ENCODE measurements around the gene CASP7. TPM values are rescaled to one million over a fixed set of nuclear protein-coding genes. Genes with fewer than 3 reads are reported as not detected.

Gene CASP7
- total RNA-seq, 1 donor from 2014 or later: 32.5 TPM

DNA sequence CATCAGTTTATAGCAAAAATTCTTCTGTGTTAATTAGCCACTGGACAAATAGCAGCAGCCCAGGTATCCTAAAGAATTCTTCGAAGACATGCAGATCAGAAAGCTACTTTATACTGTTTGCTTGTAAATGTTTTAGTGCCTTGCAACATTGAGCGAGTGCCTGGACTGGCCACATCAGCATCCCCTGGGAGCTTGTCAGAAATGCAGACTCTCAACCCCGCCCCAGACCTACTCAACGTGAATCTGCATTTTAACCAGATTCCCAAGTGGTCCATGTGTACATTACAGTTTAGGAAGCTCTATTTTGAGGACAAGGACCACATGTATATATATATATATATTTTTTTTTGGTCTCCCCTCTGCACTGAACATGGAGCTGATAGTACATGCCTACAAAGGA is 53.3 kb downstream of the CASP7 start:
- no peaks in the 10 kb centered on the region for H3K4me1 ChIP-seq
- ATAC-seq: no peak
- no peak overlapping the region for H3K4me3 ChIP-seq
- intact Hi-C loops (cut with DNase I): no loop called here
- no peaks in the 10 kb centered on the region for H3K27me3 ChIP-seq
- no peaks in the 10 kb centered on the region for H3K9me3 ChIP-seq
- H3K27ac ChIP-seq: no peak overlapping the region
- H3K36me3 ChIP-seq: peaks cover 30% of the 10 kb centered on the region
- TF ChIP-seq, protein P1, sequence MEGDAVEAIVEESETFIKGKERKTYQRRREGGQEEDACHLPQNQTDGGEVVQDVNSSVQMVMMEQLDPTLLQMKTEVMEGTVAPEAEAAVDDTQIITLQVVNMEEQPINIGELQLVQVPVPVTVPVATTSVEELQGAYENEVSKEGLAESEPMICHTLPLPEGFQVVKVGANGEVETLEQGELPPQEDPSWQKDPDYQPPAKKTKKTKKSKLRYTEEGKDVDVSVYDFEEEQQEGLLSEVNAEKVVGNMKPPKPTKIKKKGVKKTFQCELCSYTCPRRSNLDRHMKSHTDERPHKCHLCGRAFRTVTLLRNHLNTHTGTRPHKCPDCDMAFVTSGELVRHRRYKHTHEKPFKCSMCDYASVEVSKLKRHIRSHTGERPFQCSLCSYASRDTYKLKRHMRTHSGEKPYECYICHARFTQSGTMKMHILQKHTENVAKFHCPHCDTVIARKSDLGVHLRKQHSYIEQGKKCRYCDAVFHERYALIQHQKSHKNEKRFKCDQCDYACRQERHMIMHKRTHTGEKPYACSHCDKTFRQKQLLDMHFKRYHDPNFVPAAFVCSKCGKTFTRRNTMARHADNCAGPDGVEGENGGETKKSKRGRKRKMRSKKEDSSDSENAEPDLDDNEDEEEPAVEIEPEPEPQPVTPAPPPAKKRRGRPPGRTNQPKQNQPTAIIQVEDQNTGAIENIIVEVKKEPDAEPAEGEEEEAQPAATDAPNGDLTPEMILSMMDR (IDR thresholded peaks at IDR 0.05): no peak
- DNase-seq: no peak

DNA sequence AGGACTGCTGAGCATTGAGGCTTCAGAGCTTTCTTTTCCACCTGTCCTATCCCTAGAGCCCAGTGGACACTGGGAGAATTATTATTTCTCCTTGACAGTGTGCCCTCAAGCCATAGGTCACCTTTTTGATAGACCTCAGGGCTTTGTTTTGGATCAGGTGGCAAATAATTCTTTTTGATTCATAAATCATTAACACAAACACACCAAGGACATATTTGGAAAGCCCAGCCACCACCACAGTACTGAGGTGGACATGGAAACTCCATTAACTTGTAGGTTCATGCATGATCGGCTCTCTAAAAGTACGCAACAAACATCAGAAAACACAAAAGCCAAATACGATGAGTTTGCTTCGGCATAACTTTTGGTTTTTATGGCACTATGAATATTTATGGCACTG is 53.9 kb downstream of the CASP7 start:
- intact Hi-C loops (cut with DNase I): no loop called here
- Histone ChIP-seq H3K4me1 (no peaks in the 10 kb centered on the region), H3K9me3 (no peaks in the 10 kb centered on the region), H3K36me3 (peaks cover 23% of the 10 kb centered on the region), H3K4me3 (no peak overlapping the region), H3K27me3 (no peaks in the 10 kb centered on the region), H3K27ac (no peak overlapping the region)
- no peak for DNase-seq
- no peak for ATAC-seq
- TF ChIP-seq, protein P1 (IDR thresholded peaks at IDR 0.05): no peak

DNA sequence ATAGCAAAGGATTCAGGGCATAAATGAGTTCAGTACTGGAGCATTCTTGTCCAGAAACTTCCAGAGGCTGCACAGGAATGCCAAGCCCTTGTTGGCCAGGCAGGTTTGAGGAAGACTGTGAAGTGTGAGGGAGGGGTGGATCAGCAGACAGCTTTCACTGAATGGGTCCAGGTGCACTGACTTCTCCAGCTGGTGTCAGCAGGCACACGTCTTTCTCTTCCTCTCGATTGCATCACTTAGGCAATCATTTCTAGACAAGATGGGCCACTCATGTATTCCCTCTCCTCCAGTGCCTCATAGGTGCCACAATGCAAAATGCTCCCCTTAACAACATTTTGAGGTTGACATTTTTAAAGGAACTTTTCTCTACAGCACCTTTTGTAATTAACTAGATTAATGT is 56.2 kb downstream of the CASP7 start:
- peak; percentile 62 for ATAC-seq
- intact Hi-C loops (cut with DNase I): no loop called here
- TF ChIP-seq, protein P1 (IDR thresholded peaks at IDR 0.05): no peak

DNA sequence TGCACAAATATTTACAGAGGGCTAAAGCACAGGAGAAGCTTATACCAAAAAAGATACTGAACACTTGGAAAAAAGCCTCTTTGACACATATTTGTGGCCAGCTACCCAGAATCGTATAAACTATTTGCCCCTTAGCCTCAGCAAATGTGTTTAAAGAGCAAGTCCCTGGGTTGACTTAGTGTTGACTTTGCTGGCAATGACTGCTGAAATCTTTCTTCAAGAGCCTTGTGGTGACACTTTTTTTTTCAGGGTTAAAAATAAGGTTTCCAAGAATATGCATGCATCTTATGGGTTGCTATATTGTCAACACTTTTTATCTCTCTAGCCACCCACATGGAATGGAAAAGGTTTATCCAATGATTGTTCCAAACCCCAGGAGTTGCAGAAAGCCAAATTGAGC is 56.9 kb downstream of the CASP7 start:
- intact Hi-C loops (cut with DNase I): no loop called here
- Histone ChIP-seq H3K27ac (no peak overlapping the region), H3K36me3 (no peaks in the 10 kb centered on the region), H3K9me3 (no peaks in the 10 kb centered on the region), H3K4me1 (no peaks in the 10 kb centered on the region), H3K4me3 (no peak overlapping the region), H3K27me3 (no peaks in the 10 kb centered on the region)
- ATAC-seq: no peak
- DNase-seq: no peak
- TF ChIP-seq, protein P1 (IDR thresholded peaks at IDR 0.05): no peak

More for the DNA sequence above, 56.2 kb downstream of the CASP7 start:
- Histone ChIP-seq H3K9me3 (no peaks in the 10 kb centered on the region), H3K4me1 (no peaks in the 10 kb centered on the region), H3K27me3 (no peaks in the 10 kb centered on the region), H3K4me3 (no peak overlapping the region), H3K27ac (no peak overlapping the region), H3K36me3 (peaks cover under 1% of the 10 kb centered on the region)
- DNase-seq: no peak

DNA sequence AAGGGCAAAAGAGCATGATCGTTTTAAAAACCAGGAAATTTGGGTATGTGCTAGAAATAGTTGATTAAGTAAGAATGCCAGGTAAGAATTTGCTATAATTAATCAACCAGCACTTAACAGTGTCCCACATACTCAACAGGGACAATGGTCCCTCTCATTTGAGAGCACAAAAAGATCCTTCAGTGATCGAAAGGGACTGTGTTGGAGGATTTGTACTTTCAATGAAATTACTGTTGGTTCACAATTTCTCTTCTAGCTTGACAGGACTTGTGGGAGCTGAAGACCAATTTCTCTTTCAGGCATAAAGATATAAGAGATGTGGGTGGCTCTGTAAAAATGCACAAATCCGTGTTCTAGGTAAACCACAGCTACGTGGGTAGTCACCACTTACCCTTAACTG is 59.3 kb downstream of the CASP7 start:
- H3K9me3 ChIP-seq: no peaks in the 10 kb centered on the region
- H3K36me3 ChIP-seq: no peaks in the 10 kb centered on the region
- H3K4me1 ChIP-seq: no peaks in the 10 kb centered on the region
- TF ChIP-seq, protein P1 (IDR thresholded peaks at IDR 0.05): no peak
- ATAC-seq (no peak), DNase-seq (no peak)
- H3K4me3 ChIP-seq: no peak overlapping the region
- intact Hi-C loops (cut with DNase I): no loop called here
- no peaks in the 10 kb centered on the region for H3K27me3 ChIP-seq
- no peak overlapping the region for H3K27ac ChIP-seq

DNA sequence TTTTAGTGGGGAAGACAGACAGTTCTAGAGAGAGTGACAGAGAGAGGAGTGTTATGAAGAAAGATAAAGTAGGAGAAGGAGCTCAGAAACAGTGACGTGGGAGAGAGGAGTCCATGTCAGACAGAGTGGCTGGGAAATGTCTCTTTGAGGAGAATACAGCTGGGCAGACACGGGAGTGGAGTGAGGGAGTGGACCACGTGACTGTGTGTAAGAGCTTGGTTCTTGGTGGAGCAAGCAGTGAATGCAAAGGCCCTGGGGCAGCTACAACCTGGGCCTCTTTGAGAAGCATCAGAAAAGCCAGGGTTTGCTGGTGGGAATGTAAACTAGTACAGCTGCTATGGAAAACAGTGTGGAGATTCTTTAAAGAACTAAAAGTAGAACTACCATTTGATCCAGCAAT is 59.9 kb downstream of the CASP7 start:
- Histone ChIP-seq H3K4me1 (no peaks in the 10 kb centered on the region), H3K4me3 (no peak overlapping the region), H3K36me3 (no peaks in the 10 kb centered on the region), H3K27ac (no peak overlapping the region), H3K9me3 (no peaks in the 10 kb centered on the region), H3K27me3 (no peaks in the 10 kb centered on the region)
- TF ChIP-seq, protein P1 (IDR thresholded peaks at IDR 0.05): no peak
- ATAC-seq: no peak
- no peak for DNase-seq
- intact Hi-C loops (cut with DNase I): no loop called here
